ENCODE data around the gene RBMS3.
A peak's percentile ranks its signal among the peaks of the same experiment; 100 is the strongest.

RBMS3 gene

GRCh38 chr3:29914861-29915524 is 634.1 kb downstream of the RBMS3 start:
- no peak for DNase-seq

DNA sequence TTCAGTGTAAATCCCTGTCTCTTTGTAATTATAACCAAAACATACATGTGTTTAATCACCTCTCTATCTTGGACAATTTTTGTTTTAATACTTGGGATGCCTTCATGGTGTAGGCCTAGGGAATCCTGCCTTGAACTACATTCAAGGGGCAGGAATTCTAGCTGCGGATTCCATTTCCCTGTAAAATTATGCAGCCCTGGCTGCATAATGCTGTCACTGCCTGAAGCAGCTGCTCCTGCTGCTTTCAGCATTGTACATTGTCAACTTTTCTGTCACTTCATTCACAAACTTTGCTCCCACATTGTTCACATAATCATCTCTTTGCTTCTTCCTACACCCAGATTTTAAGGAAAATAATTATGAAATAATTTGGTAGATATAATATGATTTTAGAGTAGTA is 638.7 kb downstream of the RBMS3 start:
- no peak for DNase-seq

DNA sequence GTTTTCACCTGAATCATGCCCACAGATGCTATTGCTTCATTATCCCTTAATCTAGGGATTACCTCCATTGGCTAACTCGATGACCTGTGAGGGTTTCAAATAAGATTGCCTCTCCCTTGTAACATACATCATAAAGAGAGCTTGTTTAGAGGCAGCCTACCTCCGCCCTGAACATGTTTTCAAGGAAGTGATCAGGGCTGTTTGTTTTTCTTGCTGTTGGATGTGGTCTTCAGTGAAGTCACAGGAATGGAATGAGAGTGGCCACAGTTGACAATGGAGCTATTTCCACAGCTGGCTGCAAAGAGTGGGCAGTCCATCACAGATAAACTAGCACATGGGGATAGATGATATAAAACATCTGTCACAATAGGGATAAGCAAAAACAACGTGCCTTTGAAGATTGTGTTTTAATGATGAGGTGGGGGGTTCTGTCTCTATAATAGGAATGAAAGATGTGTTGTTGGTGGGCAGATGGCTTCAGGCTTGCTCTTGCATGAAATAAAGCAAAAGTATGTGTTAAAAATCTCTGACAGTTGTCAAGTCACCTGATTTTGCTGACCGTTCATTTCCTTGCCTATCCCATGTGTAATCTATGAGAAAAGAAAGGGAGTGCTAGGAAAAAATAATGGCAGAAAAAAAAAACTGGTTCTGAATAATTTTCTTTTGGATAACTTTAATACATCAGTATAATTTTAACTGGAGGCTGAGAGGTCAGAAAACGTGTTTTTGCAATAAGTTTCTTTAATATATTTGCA is 642.3 kb downstream of the RBMS3 start:
- peak; percentile 71 for DNase-seq

GRCh38 chr3:29924783-29925561 is 644.1 kb downstream of the RBMS3 start:
- DNase-seq, result no peak

GRCh38 chr3:29926378-29926777 is 645.5 kb downstream of the RBMS3 start:
- DNase-seq, result no peak

DNA sequence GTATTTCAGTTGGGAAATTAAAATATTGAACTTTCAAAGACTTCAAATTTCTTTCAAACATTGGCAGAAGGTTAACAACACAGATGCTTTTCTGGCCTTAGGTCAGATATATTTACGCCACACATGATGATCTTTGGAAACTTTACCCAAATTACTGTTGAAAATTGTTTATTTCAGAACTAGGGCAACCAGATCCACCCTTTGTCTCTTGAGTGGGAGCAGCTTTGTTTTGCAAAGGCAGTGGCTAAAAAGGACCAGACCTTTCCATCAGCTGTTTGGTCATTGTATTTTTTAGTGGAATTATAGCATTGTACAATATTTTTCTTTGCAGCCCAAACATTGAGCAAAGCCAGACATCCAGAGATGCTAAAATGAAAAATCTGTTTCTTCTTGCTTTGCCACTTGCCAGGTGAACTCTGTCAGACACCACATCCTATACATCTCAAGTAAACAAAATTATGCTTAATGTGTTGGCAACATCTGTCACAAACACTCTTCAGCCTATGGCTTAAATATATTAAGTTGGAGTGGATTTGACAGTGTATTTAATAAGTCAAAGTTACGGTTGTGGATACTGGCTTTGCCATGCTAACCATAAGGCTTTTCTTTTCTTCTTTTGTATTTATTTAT is 651.9 kb downstream of the RBMS3 start:
- DNase-seq, result no peak

DNA sequence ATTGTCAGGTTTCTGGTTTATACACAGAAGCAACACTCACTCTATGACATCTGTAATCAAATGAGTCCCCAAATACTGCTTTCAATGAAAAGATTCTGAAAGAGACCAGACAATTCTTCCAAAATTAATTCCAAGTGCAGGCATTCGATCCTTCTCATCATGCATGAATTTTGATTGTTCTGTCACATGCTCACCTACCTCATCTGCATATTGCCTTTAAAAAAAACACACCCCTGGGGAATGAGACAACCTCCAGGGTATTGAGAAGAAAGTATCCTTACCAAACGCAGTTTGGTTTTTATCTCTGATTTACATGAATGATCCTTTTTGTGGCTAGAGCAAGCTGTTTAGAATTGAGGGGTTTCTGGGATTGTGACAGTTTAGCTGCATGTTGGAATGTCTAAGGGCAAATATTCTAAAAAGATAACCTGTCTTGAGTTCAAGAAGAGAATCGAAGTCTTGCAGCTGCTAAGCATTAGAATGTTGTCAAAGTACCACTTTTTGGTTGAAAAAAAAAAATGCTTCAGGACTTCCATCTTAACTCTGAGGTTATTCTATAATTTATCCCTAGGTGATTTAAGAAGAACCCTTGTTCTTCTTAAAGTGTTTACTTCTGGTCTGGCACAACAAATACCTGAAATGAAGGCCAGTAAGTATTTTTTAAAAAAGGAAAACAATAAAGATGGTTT is 653.1 kb downstream of the RBMS3 start:
- DNase-seq, result no peak

DNA sequence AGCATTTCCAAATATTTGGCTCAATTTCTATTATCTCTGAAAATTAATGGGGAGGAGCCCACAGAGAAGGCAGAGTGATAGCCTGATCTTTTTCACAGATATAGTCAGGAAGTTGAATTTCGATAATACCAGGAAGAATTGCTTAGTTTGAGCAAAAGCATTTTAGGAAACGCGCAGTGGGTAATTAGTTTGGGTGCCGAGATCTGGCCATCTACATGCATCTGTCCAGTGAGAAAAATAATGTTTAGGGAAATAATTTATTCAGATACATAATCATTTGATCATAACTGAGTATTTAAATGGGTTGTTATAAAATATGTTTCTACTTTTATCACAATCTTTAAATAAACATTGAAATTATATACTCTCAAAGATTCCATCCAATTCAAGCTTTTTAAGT is 653.9 kb downstream of the RBMS3 start:
- no peak for DNase-seq

DNA sequence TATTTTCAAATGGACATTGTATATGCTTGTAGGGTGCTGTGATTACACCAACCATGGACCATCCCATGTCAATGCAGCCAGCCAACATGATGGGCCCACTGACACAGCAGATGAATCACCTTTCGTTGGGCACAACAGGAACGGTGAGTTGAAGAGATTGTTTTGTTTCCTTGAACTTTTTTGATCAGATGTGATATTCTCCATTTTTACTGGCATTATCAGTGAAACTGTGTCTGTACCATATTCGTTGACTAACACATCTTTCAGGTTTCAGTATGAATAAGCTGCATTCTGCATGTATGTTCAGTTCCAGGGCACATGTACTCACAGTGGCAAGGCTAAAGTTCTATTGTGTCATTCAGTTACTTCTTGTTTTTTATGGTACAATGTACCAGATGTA is 655.2 kb downstream of the RBMS3 start:
- DNase-seq, result no peak

DNA sequence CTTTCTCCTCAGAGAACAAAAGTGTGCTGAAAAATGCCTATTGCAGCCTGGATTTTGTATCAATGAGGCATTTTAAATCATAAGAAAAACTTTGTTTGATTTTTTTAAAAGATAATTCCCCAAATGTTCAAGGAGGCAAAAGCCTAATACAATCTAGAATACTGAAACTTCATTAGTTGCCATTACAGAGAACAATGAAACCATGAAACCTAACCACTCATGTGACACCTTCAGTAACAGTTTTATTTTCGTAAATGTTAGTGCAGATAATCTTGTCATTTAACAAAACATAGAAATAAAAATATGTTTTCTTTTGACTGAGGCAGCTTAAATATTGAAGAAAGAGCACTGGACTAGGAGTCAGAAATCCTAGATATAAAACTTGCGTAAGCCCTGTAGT is 655.9 kb downstream of the RBMS3 start:
- no peak for DNase-seq

DNA sequence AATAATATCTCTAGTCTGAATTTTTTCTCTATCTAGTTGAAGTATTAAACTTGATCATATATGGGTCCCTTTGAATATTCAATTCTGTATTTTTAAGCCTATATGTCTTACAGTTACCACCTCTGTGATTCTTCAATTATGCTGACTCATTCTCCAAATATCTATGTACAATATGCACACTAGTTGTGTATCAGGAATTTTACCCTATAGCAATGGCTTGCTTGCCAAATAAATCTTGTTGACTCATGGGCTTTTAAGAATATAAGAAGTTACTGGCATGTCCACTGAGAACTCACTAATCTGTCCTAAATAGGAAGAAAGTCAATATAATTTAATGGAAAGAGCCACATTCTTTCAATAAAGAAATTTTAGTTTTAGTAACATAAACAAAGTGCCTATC is 656.3 kb downstream of the RBMS3 start:
- DNase-seq, result no peak

DNA sequence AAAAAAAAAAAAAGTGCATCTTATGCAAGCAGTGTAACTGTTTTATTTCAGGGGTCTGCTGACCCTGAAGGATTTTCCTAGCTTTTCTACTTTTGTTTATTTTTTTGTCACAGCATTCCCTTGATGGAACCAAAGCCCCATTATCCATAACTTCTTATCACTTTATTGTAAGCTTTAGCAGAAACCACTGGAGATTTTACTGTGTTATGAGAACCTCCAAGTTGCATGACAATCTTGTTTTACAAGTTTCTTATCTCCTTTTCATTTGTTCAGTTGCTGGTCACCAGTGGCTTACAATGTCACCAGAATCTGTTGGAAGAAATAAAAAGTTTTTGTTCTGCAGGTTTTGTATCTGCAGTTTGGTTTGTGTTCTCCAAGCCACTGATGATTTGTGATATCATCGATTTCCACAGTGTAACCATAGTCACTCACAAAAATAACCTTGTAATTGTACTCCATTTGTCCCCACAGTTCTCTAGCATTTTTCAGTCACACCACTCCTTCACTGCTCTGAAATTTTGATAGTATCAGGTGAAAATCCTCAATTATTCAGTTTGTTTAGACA is 660.0 kb downstream of the RBMS3 start:
- no peak for DNase-seq

GRCh38 chr3:29942297-29942696 is 661.4 kb downstream of the RBMS3 start:
- DNase-seq, result no peak

GRCh38 chr3:29949131-29949530 is 668.3 kb downstream of the RBMS3 start:
- no peak for DNase-seq

GRCh38 chr3:29949940-29950616 is 669.2 kb downstream of the RBMS3 start:
- no peak for DNase-seq

- no peak for DNase-seq
These were observed 671.6 kb downstream of the RBMS3 start for GRCh38 chr3:29952431-29952830.

- no peak for DNase-seq
These were observed 674.5 kb downstream of the RBMS3 start for GRCh38 chr3:29955413-29955812.

DNA sequence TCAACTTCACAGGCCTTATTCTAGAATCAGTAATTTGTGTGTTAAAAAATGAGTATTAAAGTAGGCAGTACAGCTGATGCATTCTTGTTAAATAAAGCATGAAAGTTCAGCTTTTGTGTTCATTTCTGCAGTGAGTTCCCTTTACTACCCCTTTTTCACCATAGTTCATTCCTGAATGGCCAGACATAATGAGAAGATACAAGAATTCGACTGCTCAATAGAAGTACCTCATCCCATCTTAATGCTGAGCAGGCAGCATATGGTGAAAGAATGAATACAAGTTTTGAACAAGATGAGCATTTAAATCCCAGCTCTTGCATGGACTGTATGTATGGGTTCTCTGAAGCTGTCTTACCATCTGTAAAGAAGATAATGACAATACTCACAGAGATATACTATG is 677.9 kb downstream of the RBMS3 start:
- DNase-seq, result no peak

- no peak for DNase-seq
These were observed 691.0 kb downstream of the RBMS3 start for GRCh38 chr3:29971895-29972294.

GRCh38 chr3:29972320-29972993 is 691.6 kb downstream of the RBMS3 start:
- DNase-seq, result no peak

- no peak for DNase-seq
These were observed 692.9 kb downstream of the RBMS3 start for GRCh38 chr3:29973763-29974162.
